DMS79 (cell line): Measurements from ENCODE around the gene RBM20.

Source experiments
- DNase-seq: peaks from one replicate; lab custom pipeline; 2025; lab: John Stamatoyannopoulos, UW

The RBM20 gene

DNA sequence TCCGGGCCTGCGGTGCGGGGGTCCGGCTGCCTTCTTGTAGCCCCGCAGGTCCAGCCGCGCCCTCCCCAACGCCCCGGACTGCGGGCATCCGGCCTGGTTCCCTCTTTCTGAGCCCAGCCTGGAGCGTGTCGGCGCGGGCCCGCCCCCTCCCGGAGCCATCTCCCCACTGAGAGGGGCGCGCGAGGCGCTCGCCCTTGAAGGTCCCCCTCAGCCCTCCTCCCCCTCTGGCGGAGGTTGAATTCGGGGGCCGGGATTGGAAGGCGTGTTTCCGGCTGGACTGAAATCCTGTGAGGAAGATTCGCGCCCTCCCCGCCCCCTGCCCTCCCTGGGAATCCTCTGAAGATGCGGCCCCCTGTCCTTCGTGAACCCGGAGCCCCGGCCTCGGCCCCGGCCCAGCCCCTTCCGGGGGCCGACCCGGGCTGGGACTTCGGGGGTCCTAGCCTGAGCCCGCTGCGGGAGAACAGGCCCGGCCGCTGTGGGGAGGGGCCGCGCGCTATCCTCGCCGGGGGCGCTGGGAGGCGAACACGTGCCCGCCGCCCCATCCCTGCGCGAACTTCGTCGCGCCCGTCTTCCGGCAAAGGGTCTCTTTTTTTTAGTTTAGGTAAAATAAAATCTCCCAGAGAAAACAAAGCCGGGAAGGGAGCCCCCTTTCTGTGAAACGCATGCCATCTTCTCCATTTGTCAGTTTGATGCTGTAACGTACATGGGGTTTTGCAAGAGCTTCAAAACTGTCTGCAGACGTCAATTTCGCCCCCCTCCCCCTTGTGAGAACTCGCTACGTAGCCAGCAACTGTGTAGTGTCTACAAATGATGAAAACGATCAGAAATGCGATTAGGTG is 228.2 kb downstream of the RBM20 start:
- peak; percentile 3 for DNase-seq

DNA sequence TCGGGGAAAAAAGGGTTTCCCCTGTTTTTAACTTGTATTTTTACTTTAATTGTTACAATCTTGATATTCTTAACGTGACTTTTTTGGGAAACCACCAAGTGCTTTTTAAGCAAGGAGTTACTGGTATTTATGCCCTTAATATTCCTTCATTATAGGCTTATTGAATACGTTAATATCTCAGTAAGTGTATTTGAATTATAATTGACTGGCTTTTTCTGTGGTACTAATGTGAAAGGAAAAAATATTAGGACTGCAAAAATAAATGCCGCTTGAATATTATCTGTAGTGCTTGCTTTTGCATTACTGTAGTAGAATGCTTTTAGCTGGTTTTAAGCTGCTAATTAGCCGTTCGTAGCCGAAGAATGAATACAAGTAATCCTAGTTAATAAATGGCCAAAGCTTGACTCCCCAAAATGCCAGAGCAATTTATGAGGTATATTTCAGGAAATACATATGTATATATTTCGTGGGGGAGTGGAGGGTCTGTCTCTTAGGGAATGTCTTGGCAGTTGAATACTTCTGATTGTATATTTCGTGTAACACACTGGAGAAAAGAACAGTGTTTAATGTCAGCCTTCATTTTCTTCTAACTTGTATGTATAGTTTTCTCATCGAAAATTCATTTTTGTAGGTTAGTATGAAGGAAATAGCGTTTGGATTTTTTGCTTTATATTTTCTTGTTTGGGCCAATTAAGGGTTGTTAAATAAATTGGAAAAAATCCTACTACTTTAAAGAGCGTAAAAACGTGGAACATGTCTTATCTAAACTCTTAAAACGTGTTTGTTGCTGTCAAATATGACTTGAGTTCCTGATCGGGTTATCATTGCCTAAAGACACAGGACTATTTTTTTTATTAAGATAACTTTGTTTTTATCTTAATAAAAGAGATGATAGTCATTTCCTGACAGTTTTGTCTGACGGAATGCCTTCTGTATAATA is 229.1 kb downstream of the RBM20 start:
- no peak for DNase-seq

DNA sequence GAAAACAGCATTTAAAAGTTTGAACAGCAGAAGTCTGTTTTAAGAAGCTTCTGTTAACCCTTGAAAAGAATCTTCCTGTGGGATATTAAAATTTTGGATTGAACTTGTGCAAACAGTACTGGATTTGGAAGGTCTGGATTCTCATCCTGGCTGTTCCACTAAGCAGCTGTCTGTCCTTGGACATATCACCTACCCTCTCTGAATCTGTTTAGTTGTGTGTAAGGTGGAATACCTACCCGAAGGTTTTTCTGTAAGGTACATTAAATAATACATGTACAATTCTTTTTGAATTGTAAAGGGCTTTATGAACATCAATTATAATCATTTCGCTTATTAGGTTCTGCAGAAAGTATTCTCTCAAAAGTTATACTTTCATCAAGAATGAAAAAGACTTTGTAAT is 229.8 kb downstream of the RBM20 start:
- DNase-seq = no peak

DNA sequence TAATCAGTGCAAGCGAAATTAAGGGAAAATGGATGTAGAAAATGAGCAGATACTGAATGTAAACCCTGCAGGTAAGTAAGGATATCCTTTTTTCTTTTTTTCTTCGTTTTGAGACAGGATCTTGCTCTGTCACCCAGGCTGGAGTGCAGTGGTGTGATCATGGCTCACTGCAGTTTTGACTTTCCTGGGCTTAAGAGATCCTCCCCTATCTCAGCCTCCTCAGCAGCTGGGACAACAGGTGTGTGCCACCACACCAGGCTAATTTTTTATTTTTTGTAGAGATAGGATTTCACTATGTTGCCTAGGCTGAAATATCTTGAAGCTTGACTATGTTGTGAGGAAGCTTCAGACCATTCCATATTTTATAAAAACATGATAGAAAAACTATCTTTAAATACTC is 231.9 kb downstream of the RBM20 start:
- DNase-seq = no peak

DNA sequence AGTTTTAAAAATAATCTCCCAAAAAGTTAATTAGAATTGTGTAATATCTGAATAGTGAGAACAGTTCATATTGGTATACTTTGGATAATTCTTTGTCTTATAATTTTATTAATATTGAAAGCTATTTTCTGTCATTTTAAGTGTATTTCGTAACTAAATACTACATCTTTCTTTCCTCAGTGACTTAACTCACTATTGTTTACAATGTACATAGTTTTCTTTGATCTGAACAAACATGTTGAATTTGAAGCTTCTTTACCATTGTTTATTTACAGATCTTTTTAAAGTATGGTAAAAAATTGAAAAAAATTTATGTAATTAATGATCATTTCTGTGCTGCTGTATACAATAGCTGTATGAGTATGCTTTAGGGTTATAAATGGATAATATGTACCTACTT is 232.7 kb downstream of the RBM20 start:
- DNase-seq = no peak

DNA sequence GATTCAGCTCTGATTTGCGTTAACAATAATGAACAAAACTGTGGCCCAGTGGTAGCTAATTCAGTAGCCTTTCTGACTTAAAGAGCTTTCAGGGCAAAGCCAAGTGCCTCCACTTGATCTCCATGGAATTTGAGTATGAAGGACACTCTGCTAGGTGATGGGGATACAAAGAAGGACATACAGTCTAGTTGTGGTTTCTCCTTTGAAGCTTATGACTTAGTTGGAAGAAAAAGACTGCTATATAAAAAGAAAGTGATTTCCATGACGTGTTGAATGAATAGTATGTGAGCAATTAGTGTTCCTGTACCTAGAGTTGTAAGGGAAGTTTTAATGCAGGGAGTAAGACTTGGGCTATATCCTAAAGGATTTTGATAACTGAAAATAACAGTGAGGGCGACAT is 235.9 kb downstream of the RBM20 start:
- DNase-seq = no peak

DNA sequence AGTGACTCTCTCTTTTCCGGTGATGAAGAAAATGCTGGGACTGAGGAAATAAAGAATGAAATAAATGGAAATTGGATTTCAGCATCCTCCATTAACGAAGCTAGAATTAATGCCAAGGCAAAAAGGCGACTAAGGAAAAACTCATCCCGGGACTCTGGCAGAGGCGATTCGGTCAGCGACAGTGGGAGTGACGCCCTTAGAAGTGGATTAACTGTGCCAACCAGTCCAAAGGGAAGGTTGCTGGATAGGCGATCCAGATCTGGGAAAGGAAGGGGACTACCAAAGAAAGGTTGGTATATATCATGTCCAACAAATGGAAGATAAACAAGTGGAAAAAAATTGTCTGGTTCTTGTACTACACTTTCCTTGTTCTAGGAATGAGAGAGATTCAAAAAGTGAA is 237.1 kb downstream of the RBM20 start:
- no peak for DNase-seq

DNA sequence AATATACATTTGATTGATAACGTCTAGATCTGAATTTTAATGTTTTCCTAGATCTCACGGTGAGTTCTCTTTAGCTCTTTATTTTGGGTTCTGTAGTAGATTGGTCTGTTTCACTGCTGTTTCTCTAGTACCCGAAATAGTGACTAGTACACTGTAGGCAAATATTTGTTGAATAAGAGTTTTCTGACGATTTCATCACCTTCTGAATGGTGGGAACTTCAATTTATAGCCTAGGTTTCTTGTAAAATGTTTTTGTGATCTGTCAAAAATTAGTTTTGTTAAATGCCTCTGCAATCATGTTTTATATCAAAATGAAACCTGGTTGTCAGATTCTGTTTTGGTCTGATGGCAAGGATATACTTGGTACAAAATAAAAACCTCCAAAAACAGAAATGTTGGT is 237.8 kb downstream of the RBM20 start:
- no peak for DNase-seq

DNA sequence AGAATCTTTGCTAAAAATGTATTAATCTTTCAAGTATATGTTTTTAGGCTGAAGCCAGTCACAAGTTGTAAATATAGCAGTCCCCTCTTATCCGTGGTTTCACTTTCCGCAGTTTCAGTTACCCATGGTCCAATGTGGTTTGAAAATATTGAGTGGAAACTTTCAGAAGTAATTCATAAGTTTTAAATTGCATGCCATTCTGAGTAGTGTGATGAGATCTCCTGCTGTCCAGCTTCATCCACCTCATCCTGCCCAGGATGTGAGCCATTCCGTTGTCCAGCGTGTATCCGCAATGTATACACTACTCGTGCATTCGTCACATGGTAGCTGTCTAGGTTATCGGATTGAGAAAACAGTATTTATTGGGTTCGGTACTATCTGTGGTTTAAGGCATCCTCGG is 239.8 kb downstream of the RBM20 start:
- no peak for DNase-seq

DNA sequence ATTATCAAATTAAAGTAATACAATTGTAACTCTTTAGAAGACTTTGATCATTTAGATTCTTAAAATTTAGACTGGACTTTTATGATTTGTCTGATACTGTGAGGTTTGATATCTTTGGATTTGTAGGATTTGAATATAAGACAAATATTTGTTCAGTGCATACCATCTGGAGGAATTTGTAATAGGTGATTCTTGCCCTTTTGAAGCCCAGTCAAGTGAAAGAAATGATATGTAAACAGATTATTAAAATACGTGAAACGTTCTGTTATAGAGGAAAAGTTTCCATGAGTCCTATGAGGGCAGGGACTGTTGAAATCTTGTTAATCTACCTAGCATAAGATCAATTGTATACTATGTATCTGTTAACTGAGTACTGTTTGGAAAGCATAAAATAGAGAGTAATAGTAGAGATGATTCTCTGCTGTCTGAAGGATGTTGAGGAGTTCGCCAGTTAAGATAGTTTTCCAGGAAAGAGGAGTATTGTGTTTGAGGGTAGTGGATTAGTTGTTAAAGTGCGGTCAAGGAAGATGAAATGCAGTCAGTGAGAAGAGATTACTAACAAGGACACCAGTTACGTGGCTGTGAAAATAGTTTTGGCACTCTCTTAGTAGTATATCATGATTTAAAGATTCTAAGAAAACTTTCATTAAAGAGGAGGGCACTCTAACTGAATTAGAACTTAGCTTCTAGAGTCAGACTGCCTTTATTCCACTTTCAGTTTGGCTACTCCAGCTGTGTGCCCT is 242.0 kb downstream of the RBM20 start:
- DNase-seq = no peak

DNA sequence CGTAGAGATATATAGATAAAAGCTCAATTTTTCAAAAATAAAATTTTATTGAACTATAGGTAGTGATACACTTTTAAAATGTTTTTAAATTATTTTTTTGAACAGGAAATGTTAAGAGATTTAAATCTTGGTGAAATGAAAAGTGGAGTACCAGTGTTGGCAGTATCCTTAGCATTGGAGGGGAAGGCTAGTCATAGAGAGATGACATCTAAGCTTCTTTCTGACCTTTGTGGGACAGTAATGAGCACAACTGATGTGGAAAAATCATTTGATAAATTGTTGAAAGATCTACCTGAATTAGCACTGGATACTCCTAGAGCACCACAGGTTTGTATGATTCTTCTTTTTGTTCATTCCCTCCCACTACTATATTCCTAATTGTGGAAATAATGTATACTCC is 243.4 kb downstream of the RBM20 start:
- DNase-seq = no peak
